ENCODE results near the gene OR6C6.

- TF ChIP-seq CTCF (IDR thresholded peaks at IDR 0.05): no peak
- no peak for TF ChIP-seq POLR2A (IDR thresholded peaks at IDR 0.05)
These were observed 6.4 kb downstream of the OR6C6 start for GRCh38 chr12:55289999-55290398.
